Psoas muscle (tissue), 8 donors: ENCODE data around the gene SOCS1. TPM values are rescaled to one million over a fixed set of nuclear protein-coding genes. Genes with fewer than 3 reads are reported as not detected.

Experiments used
- ATAC-seq, 4 donors: fragments of 200-7000 bp; cut with Tn5 transposase; one replicate each; pipeline ENCODE4 v1.9.1; 2020; ENCODE audit warnings: moderate library complexity in 3 of 4, mild to moderate bottlenecking in 2 of 4
- DNase-seq, 2 donors: peaks; one replicate each; pipeline ENCODE4 v3.0.0-alpha.2; 2020
- H3K27ac ChIP-seq: fragments of 200-600 bp; one replicate; pipeline ENCODE4 v1.8.0; 2022
- H3K27me3 ChIP-seq, 3 donors: fragments of 200-600 bp in 1 of 3; one replicate each; pipeline versions ENCODE4 v1.6.1 to v1.8.0; 2013 to 2022; ENCODE audit warnings: low read length in 2 of 3, mild to moderate bottlenecking in 2 of 3, moderate library complexity in 1 of 3; ENCODE audit not compliant: insufficient read depth in 3 of 3
- H3K36me3 ChIP-seq, 2 donors: fragments of 200-600 bp in 1 of 2; one replicate each; pipeline versions ENCODE4 v1.6.1 to v1.8.0; 2013 to 2022; ENCODE audit warnings: low read depth in 1 of 2, mild to moderate bottlenecking in 1 of 2, moderate library complexity in 1 of 2; ENCODE audit not compliant: insufficient read depth in 1 of 2
- H3K4me1 ChIP-seq: fragments of 200-600 bp; one replicate; pipeline ENCODE4 v1.8.0; 2022
- H3K4me3 ChIP-seq: fragments of 200-600 bp; one replicate; pipeline ENCODE4 v1.8.0; 2022; ENCODE audit warnings: mild to moderate bottlenecking
- H3K9me3 ChIP-seq: fragments of 200-600 bp; one replicate; pipeline ENCODE4 v1.8.0; 2022
- CTCF ChIP-seq: fragments of 200-600 bp; IDR thresholded peaks from one replicate; pipeline ENCODE4 v1.8.0; 2022; ENCODE audit warnings: antibody characterized with exemption
- WGBS, 3 donors: extraction: QIAGEN DNeasy Blood & Tissue Kit; methylation state at CpG; one replicate each; pipeline versions ENCODE4 v1.1.6 to v1.1.7; 2013; 5-methylcytosine and 5-hydroxymethylcytosine counted together
- intact Hi-C, 2 donors: fragments of 100-400 bp; cut with DNase I; formaldehyde crosslinking; loops; one replicate each; pipeline versions ENCODE4 v1.11.0 to v1.14.2; 2022
- polyA plus RNA-seq, 3 donors: library from polyadenylated mRNA; stranded (reverse); fragments of 200-250 nt; gene quantifications; one replicate each; pipeline ENCODE4 v1.2.3, GENCODE V29; 2013
- total RNA-seq, 4 donors: library from RNA; stranded (reverse); fragmentation: NEBNext Ultra II Directional in 2 of 4; extraction: Animal tissue kit (Norgen Biotek cat#: 25700) in 2 of 4; gene quantifications; one replicate each; pipeline versions ENCODE4 v1.2.1 to v1.2.4, GENCODE V29; 2021 to 2023
- donor health status: healthy with polysubstance abuse.
- donor health status: DM: no; HTN: no; CAD: no; lungs with moderate emphysema.
- donor health status: Bipolar disorder and iron deficiency.
- donor health status: healthy.
- donor health status: DM: yes; HTN: yes; CAD: no.
- donor health status: DM: no; HTN: no; CAD: no.
- donor health status: DM: no; HTN: no; CAD: no.
- donor health status: DM: yes; HTN: yes; CAD: no.

Gene SOCS1
- total and polyA plus RNA-seq, 7 donors, result 0.44 to 12.6 (median 2.1) TPM

GRCh38 chr16:11235703-11235991, 20.4 kb downstream of the SOCS1 start:
- H3K9me3 ChIP-seq, result no peaks in the 10 kb centered on the region
- H3K36me3 ChIP-seq, result no peaks in the 10 kb centered on the region
- peaks cover 9% of the 10 kb centered on the region for H3K4me1 ChIP-seq
- intact Hi-C loops, result no loop called here
- no peak for ATAC-seq
- WGBS, 3 donors, result 76 to 81% (median 80%) methylated on average over 5 of the region's 5 CpGs
- no peaks in the 10 kb centered on the region for H3K27me3 ChIP-seq
- no peak overlapping the region for H3K27ac ChIP-seq
- TF ChIP-seq CTCF, result no peak
- no peak overlapping the region for H3K4me3 ChIP-seq
- no peak for DNase-seq

GRCh38 chr16:11234884-11235702, 20.9 kb downstream of the SOCS1 start:
- Histone ChIP-seq H3K4me3 (no peak overlapping the region), H3K27ac (no peak overlapping the region), H3K36me3 (no peaks in the 10 kb centered on the region), H3K9me3 (no peaks in the 10 kb centered on the region), H3K27me3 (no peaks in the 10 kb centered on the region), H3K4me1 (peaks cover 3% of the 10 kb centered on the region)
- no peak for ATAC-seq
- WGBS, 3 donors, result 90 to 93% (median 90%) methylated on average over 13 of the region's 13 CpGs
- TF ChIP-seq CTCF, result no peak
- intact Hi-C loops, result no loop called here
- DNase-seq, result no peak

GRCh38 chr16:11233727-11234376, 22.2 kb downstream of the SOCS1 start:
- ATAC-seq (no peak), DNase-seq (no peak)
- no peak overlapping the region for H3K27ac ChIP-seq
- TF ChIP-seq CTCF, result no peak
- no peaks in the 10 kb centered on the region for H3K27me3 ChIP-seq
- intact Hi-C loops, result no loop called here
- H3K9me3 ChIP-seq, result no peaks in the 10 kb centered on the region
- H3K36me3 ChIP-seq, result no peaks in the 10 kb centered on the region
- H3K4me1 ChIP-seq, result no peaks in the 10 kb centered on the region
- no peak overlapping the region for H3K4me3 ChIP-seq
- WGBS, 3 donors, result 91 to 95% (median 91%) methylated on average over 8 of the region's 8 CpGs

- Histone ChIP-seq H3K4me3 (no peak overlapping the region), H3K36me3 (no peaks in the 10 kb centered on the region), H3K27me3 (no peaks in the 10 kb centered on the region), H3K4me1 (no peaks in the 10 kb centered on the region), H3K9me3 (no peaks in the 10 kb centered on the region), H3K27ac (no peak overlapping the region)
- WGBS, 3 donors, result 59 to 66% (median 60%) methylated on average over 31 to 35 of the region's 35 CpGs
- intact Hi-C loops, result no loop called here
- peak; percentile 30 to 66 for DNase-seq
- no peak for ATAC-seq
- no peak for TF ChIP-seq CTCF
Measured at GRCh38 chr16:11232852-11233726, 22.9 kb downstream of the SOCS1 start.
